ENCODE data around the gene PEX16. TPM values are rescaled to one million over a fixed set of nuclear protein-coding genes. Genes with fewer than 3 reads are reported as not detected.

The PEX16 gene
- polyA plus RNA-seq, 4 donors, result 15.5 to 24.3 (median 21.8) TPM

GRCh38 chr11:45932217-45932616, 14.5 kb upstream of the PEX16 start:
- DNase-seq (ENCODE audit: low read depth in 4 of 4, low spot score in 2 of 4), result no peak

GRCh38 chr11:45931739-45932138, 14.1 kb upstream of the PEX16 start:
- no peak for DNase-seq (ENCODE audit: low read depth in 4 of 4, low spot score in 2 of 4)

- no peak for DNase-seq (ENCODE audit: low read depth in 4 of 4, low spot score in 2 of 4)
Observed at GRCh38 chr11:45930951-45931570, 13.4 kb upstream of the PEX16 start.

GRCh38 chr11:45930031-45930794, 12.5 kb upstream of the PEX16 start:
- no peak for DNase-seq (ENCODE audit: low read depth in 4 of 4, low spot score in 2 of 4)

- DNase-seq (ENCODE audit: low read depth in 4 of 4, low spot score in 2 of 4), result no peak
Observed at GRCh38 chr11:45929486-45930030, 11.9 kb upstream of the PEX16 start.

- no peak for DNase-seq (ENCODE audit: low read depth in 4 of 4, low spot score in 2 of 4)
Observed at GRCh38 chr11:45928535-45929215, 11.0 kb upstream of the PEX16 start.

- no peak for DNase-seq (ENCODE audit: low read depth in 4 of 4, low spot score in 2 of 4)
Observed at GRCh38 chr11:45927684-45928413, 10.2 kb upstream of the PEX16 start.

- no peak for DNase-seq (ENCODE audit: low read depth in 4 of 4, low spot score in 2 of 4)
Observed at GRCh38 chr11:45927332-45927683, 9.6 kb upstream of the PEX16 start.

GRCh38 chr11:45926536-45927331, 9.1 kb upstream of the PEX16 start:
- no peak for DNase-seq (ENCODE audit: low read depth in 4 of 4, low spot score in 2 of 4)

GRCh38 chr11:45926001-45926401, 8.3 kb upstream of the PEX16 start:
- no peak for DNase-seq (ENCODE audit: low read depth in 4 of 4, low spot score in 2 of 4)

- DNase-seq (ENCODE audit: low read depth in 4 of 4, low spot score in 2 of 4), result no peak
Observed at GRCh38 chr11:45925550-45925949, 7.9 kb upstream of the PEX16 start.

GRCh38 chr11:45924927-45925326, 7.2 kb upstream of the PEX16 start:
- no peak for DNase-seq (ENCODE audit: low read depth in 4 of 4, low spot score in 2 of 4)

GRCh38 chr11:45924036-45924915, 6.6 kb upstream of the PEX16 start:
- no peak for DNase-seq (ENCODE audit: low read depth in 4 of 4, low spot score in 2 of 4)

- no peak for DNase-seq (ENCODE audit: low read depth in 4 of 4, low spot score in 2 of 4)
Observed at GRCh38 chr11:45922425-45923082, 4.9 kb upstream of the PEX16 start, which contains the start of gene LARGE2. TSS of gene LARGE2 (plus strand) at chr11:45922656. CDS start at chr11:45922883, 227 bp downstream.

- DNase-seq (ENCODE audit: low read depth in 4 of 4, low spot score in 2 of 4), result peak in 2 of 4 donors; percentile 32 to 53
Observed at GRCh38 chr11:45921561-45922424, 4.1 kb upstream of the PEX16 start.

GRCh38 chr11:45920531-45921477, 3.1 kb upstream of the PEX16 start:
- no peak for DNase-seq (ENCODE audit: low read depth in 4 of 4, low spot score in 2 of 4)

Data from left renal cortex interstitium (tissue), 4 donors.